GM10847 (cell line): ENCODE data around the gene ACADS.

Experiments
- POLR2A ChIP-seq: IDR thresholded peaks from 2 replicates; pipeline ENCODE4 v1.6.1; 2011; ENCODE audit not compliant: insufficient read length; ENCODE audit errors: extremely low read depth

Gene ACADS

GRCh38 chr12:120757226-120757742 lies 31.7 kb downstream of the ACADS start:
- no peak for TF ChIP-seq POLR2A

- TF ChIP-seq POLR2A: no peak
Observed at GRCh38 chr12:120757949-120758348, 32.3 kb downstream of the ACADS start.

GRCh38 chr12:120758798-120759590 lies 33.4 kb downstream of the ACADS start:
- TF ChIP-seq POLR2A: no peak

- TF ChIP-seq POLR2A: no peak
Observed at GRCh38 chr12:120759591-120760348, 34.1 kb downstream of the ACADS start.

- TF ChIP-seq POLR2A: no peak
Observed at GRCh38 chr12:120760349-120761254, 35.0 kb downstream of the ACADS start.

DNA sequence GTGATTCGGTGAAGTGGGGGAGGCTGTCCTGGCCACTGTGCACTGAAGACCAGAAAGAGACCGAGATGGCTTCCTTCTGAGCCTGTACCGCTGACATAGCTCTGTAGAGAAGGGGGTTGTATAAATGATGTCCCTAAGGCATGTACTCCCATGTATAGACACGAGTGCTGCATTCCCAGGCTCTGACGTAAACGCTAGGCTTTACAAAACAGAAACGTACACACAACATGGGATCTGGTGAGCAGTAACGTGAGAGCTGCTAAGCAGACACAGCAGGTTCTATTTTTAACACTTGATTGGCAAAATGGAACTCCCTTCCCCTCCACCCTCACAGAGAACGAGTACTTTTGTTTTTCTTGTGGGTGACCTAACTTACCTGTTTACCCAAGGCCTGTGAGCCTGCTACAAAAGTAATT lies 35.9 kb downstream of the ACADS start:
- no peak for TF ChIP-seq POLR2A

GRCh38 chr12:120762086-120762485 lies 36.5 kb downstream of the ACADS start:
- TF ChIP-seq POLR2A: no peak

- no peak for TF ChIP-seq POLR2A
Observed at GRCh38 chr12:120763250-120763649, 37.6 kb downstream of the ACADS start.

DNA sequence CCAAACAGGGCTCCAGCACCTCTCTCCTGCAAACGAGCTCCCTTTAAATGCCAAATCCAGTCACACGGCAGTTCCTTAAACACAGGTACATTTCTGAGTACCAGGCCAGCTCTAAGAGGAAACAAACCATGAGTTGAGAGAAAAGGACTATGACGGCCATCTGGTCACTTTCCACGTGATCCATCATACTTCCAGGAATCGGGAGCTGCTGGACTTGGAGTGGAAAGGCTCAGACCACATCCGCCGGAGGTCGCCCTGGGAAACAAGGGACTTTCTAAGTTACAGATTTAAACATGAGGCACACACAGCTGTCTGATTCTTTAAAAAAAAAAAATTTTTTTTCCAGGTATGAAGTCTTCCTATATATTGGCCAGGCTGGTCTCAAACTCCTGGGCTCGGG lies 39.2 kb downstream of the ACADS start:
- TF ChIP-seq POLR2A: no peak

DNA sequence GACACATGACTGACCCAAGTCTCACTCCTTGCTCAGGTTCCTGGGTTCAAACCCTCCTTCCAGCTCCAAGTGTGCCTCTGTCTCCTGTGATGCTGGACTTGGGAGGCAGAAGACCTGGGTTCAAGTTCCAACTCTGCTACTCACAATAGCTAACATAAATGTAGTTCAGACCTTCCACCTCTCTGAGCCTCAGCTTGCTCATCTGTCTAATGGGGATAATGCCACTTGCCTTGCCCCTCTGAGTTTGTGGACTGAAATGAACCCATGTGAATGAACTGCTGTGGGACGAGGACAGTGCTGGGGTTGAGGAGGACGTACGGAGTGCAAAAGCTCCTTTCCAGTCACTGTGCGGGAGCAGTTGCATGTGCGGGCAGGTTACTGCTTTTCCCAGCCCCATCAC lies 40.9 kb downstream of the ACADS start:
- TF ChIP-seq POLR2A: no peak

GRCh38 chr12:120767071-120768024 lies 41.7 kb downstream of the ACADS start:
- no peak for TF ChIP-seq POLR2A

DNA sequence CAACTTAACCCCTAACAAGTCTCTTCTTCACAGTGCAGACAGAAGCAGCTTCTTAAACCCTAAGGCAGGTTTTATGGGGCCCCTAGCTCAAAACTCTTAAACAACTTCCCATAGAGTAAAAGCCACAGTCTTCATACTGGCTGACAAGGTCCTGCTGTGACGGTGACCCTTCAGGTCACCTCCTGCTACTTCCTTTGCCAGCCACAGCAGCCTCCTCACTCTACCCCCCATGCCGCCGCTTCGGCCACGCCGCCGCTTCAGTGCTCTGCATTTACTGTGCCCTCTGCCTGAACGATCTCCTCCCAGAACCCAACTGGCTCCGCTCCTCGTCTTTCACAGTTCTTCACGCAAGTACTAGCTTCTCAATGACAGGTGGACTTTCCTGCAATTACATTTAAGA lies 45.5 kb downstream of the ACADS start:
- TF ChIP-seq POLR2A: no peak

DNA sequence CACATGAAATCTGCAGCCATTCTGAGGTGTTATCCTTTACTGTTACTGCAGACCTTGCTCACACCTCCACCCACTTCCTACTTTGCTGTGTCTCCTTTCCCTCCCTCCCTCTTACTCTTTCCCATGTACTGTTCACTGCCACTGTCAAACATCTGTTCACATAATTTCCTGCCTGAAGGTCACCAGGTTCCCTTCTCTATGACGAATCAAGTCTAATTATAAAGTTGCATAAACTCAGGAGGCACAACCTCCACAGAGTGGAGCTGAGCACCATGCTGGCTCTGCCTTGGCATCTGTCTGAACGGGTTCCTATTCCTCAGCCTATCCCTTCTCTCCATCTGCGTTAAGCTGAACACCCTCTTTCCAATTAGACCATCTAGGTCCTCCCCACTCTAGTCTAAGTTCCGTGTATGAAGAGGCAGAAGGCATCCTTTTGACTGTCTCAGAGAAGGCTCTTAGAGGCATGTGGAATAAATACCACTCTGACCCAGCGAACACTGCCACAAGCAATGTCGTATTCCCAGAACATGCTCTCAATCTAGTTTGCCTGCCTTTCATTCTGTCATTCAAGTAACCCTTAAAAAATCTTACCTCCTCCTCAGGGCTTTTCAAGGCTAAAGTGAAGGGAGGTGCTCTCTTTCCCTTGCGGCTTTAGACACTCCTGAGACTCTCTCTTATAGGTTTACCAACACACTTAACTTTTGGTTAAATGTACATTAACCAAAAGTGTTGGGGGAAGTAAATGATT lies 48.7 kb downstream of the ACADS start:
- no peak for TF ChIP-seq POLR2A
